Ecto neural progenitor cell (in vitro differentiated cells): Measurements from ENCODE around the gene PWWP2A.
"Not testable (repeated sequence)": the region's sequence is repeated elsewhere in the genome, so short reads cannot be mapped to it uniquely, and the experiment has no call there.

ENCODE experiments used
- DNase-seq: peaks from one replicate; pipeline ENCODE4 v3.0.0-alpha.2; 2018; ENCODE audit warnings: low spot score

The PWWP2A gene, protein sequence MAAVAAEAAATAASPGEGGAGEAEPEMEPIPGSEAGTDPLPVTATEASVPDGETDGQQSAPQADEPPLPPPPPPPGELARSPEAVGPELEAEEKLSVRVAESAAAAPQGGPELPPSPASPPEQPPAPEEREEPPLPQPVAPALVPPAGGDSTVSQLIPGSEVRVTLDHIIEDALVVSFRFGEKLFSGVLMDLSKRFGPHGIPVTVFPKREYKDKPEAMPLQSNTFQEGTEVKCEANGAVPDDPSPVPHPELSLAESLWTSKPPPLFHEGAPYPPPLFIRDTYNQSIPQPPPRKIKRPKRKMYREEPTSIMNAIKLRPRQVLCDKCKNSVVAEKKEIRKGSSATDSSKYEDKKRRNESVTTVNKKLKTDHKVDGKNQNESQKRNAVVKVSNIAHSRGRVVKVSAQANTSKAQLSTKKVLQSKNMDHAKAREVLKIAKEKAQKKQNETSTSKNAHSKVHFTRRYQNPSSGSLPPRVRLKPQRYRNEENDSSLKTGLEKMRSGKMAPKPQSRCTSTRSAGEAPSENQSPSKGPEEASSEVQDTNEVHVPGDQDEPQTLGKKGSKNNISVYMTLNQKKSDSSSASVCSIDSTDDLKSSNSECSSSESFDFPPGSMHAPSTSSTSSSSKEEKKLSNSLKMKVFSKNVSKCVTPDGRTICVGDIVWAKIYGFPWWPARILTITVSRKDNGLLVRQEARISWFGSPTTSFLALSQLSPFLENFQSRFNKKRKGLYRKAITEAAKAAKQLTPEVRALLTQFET

GRCh38 chr5:160119142-160119904, at the start of gene PWWP2A:
Gene PWWP2A, minus strand, starts transcription at chr5:160119450. Its CDS starts 62 bp downstream, at chr5:160119388.
- peak; percentile 97 for DNase-seq

GRCh38 chr5:160167624-160168165, 48.4 kb upstream of the PWWP2A start:
- no peak for DNase-seq

GRCh38 chr5:160166973-160167623, 47.8 kb upstream of the PWWP2A start:
- no peak for DNase-seq

- no peak for DNase-seq
These were observed 47.1 kb upstream of the PWWP2A start for GRCh38 chr5:160166069-160166972.

GRCh38 chr5:160165137-160166068, 46.2 kb upstream of the PWWP2A start:
- peak; percentile 85 for DNase-seq

- no peak for DNase-seq
These were observed 43.7 kb upstream of the PWWP2A start for GRCh38 chr5:160162910-160163309.

- DNase-seq = no peak
These were observed 42.4 kb upstream of the PWWP2A start for GRCh38 chr5:160161626-160162025.

DNA sequence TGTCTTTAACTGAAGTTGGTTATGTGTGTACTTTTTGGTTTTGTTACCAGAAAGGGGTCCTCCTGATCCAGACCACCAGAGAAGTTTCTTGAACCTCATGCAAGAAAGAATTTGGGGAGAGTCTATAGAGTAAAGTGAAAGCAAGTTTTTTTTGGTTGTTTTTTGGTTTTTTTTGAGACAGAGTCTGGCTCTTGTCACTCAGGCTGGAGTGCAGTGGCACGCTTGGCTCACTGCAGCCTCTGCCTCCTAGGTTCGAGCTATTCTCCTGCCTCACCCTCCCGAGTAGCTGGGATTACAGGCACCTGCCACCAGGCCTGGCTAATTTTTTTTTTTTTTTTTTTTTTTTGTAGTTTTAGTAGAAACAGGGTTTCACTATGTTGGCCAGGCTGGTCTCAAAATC, 41.6 kb upstream of the PWWP2A start:
- not testable (repeated sequence) for DNase-seq

DNA sequence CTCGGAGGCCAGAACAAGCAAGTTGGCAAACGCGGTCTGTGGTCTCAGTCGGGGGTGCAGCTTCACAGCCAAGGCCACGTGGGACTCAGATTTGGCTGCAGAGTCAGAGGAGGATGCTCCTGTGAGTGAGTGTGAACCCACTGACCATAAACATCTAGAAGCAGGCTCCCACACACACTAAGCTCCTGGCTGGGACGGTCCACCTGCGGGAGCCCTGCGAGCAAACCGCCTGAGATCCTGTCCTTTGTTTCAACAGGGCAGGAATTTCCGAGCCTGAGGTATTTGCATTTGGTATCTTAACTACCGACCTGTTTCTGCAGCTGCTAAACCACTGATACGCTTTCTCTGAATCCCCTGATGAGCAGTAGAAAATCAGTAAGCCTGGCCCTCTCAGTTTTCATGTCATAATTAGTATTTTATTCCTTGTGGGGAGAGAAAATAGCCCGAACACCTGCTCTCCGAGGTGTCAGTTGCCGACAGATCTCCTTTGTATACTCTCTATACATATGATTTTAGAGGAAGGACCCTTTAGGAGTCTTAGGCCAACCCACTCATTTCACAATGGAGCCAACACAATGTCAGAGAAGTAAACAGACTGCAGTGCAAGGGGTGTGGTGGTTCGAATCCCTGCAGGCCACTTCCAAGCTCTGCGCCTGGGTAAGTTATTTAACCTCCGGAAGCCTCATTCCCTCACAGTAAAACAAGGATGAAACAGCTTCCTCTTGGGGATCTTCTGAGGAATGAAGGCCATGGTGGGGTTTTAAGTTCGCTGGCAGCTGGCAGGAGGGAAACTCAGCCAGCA, 40.9 kb upstream of the PWWP2A start:
- peak; percentile 57 for DNase-seq

DNA sequence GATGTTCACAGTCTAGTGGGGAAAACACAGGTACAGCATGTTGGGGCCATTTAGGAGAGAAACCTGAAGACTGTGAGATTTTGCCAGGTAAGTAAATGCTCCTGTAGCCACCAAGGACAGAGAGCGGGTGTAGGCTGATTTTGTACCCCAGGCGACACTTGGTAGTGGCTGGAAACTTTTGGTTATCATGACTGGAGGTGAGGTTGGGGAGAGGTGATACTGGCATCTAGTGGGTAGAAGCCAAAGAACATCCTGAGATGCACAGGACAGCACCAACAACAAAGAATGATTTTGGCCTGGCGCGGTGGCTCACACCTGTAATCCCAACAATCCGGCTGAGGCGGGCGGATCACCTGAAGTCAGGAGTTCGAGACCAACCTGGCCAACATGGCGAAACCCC, 38.8 kb upstream of the PWWP2A start:
- DNase-seq = no peak

DNA sequence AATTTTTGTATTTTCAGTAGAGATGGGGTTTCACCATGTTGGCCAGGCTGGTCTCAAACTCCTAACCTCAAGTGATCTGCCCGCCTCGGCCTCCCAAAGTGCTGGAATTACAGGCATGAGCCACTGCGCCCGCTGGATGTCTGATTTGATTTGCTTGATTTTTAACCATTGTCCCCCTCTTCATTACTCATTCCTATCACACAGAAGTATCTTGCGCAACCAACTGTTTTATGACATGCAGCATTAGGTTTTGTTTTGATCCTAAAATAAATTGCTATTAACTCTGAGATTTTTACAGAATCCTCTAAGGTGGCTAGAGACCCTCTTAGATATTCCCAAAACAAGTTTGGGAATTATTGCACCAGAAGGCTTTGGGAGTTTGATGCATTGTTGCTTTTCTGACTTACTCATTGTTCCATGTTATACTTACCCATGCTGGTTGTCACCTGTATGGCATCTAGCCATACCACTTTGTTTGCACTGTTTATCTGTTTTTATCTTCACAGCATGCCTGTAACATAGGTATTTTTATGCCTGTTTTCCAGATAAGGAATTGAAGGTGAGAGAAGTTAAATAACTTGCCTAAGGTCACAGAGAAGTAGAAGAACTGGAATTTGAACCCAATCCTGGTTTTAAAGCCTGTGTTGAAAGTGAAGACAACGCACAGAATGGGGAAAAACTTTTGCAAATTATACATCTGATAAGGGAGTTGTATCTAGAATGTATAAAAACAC, 35.9 kb upstream of the PWWP2A start:
- DNase-seq = no peak

DNA sequence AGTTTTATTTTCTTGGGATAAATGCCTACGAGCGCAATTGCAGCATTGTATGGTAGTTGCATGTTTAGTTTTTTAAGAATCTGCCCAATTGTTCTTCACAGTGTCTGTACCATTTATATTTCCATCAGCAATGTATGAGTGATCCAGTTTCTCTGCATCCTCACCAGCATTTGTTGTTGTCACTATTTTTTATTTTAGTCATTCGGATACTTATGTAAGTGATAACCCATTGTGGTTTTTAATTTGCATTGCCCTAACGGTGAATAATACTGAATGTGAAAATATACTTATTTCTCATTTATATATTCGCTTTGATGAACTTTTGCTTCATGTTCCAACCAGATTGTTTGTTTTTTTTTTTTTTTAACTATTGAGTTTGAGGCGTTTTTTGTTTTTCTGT, 33.7 kb upstream of the PWWP2A start:
- no peak for DNase-seq

GRCh38 chr5:160152287-160152686, 33.0 kb upstream of the PWWP2A start:
- no peak for DNase-seq

- no peak for DNase-seq
These were observed 31.8 kb upstream of the PWWP2A start for GRCh38 chr5:160151017-160151416.

GRCh38 chr5:160150381-160150780, 31.1 kb upstream of the PWWP2A start:
- DNase-seq = no peak

- DNase-seq = not testable (repeated sequence)
These were observed 25.2 kb upstream of the PWWP2A start for GRCh38 chr5:160144436-160144835.

- DNase-seq = no peak
These were observed 15.1 kb upstream of the PWWP2A start for GRCh38 chr5:160134332-160134731.

DNA sequence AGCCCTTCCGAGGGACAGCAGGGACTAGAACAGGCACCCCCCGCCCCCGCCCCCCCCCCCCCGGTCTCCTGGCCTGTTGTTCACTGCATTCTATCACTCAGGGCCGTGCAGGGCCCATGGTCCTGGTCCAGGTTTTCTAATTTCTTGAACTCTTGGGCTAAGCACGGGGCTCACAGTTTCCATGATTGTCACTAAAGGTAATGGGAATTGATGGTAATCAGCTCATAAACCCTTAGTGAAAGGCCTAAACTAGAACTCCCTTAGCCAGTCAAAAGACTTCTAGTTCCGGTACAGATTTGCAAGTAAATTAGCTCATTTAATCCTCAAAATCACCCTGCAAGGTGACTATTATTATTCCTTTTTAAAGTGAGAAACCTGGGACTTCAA, 14.7 kb upstream of the PWWP2A start:
- DNase-seq = no peak
